H1 (cell line): Measurements from ENCODE around the gene LNX2. TPM values are rescaled to one million over a fixed set of nuclear protein-coding genes. Genes with fewer than 3 reads are reported as not detected.

ENCODE experiments used
- CTCF ChIA-PET: fragments of 300-600 bp; sonication (Branson Sonifier 250); formaldehyde crosslinking; loops from one replicate; lab custom pipeline; 2021; ENCODE audit not compliant: partially characterized antibody; lab: Charles Lee
- POLR2A ChIA-PET: fragments of 300-600 bp; sonication (Branson Sonifier 250); formaldehyde crosslinking; loops from one replicate; lab custom pipeline; 2021; ENCODE audit warnings: inconsistent platforms; ENCODE audit not compliant: partially characterized antibody; lab: Charles Lee
- DNase-seq, 2 experiments: peaks; one replicate each; pipeline versions ENCODE4 v3.0.0 to v3.0.0-alpha.2; 2010 to 2022; ENCODE audit warnings: low spot score in 2 of 2, low read depth in 1 of 2, mixed read lengths in 1 of 2
- FAIRE-seq: peaks from 2 replicates; lab custom pipeline; 2011; peaks lifted over from hg19 to GRCh38; lab: Jason Lieb, UNC
- H2AFZ ChIP-seq: 2 replicates; pipeline ENCODE4 v1.8.1; 2012; ENCODE audit warnings: low read length, inconsistent platforms
- H2AK5ac ChIP-seq: 2 replicates; pipeline ENCODE4 v1.6.1; 2013; ENCODE audit warnings: low read depth, low read length
- H2BK120ac ChIP-seq: replicated peaks from 2 replicates; pipeline ENCODE3; 2013; ENCODE audit warnings: low read depth, low read length, inconsistent platforms
- H2BK12ac ChIP-seq: 2 replicates; pipeline ENCODE4 v1.6.1; 2013; ENCODE audit warnings: low read depth, low read length
- H2BK15ac ChIP-seq: 2 replicates; pipeline ENCODE4 v1.6.1; 2013; ENCODE audit warnings: low read length
- H2BK20ac ChIP-seq: 2 replicates; pipeline ENCODE4 v1.6.1; 2013; ENCODE audit warnings: low read length
- H2BK5ac ChIP-seq: 2 replicates; pipeline ENCODE4 v1.6.1; 2013; ENCODE audit warnings: low read depth, low read length
- H3K14ac ChIP-seq: 2 replicates; pipeline ENCODE4 v1.6.1; 2013; ENCODE audit warnings: inconsistent platforms; ENCODE audit not compliant: insufficient read length
- H3K18ac ChIP-seq: 2 replicates; pipeline ENCODE4 v1.6.1; 2013; ENCODE audit warnings: low read length; ENCODE audit errors: extremely low read depth
- H3K23ac ChIP-seq: 2 replicates; pipeline ENCODE4 v1.6.1; 2013; ENCODE audit warnings: inconsistent platforms; ENCODE audit not compliant: insufficient read length
- H3K23me2 ChIP-seq: 2 replicates; pipeline ENCODE4 v1.6.1; 2013; ENCODE audit warnings: low read depth, low read length
- H3K27ac ChIP-seq: 2 replicates; pipeline ENCODE4 v1.6.1; 2011; ENCODE audit warnings: low read depth, low read length, inconsistent platforms
- H3K27me3 ChIP-seq, 4 experiments: replicated peaks in 1 of 4; 1 replicate in 1 of 4; 2 replicates in 3 of 4; pipeline versions ENCODE4 v1.6.1 to v1.8.1; 2011 to 2013; ENCODE audit warnings: low read length in 3 of 4, mild to moderate bottlenecking in 3 of 4, inconsistent platforms in 2 of 4, mixed read lengths in 2 of 4, moderate library complexity in 1 of 4; ENCODE audit not compliant: control insufficient read depth in 3 of 4, insufficient read depth in 3 of 4; ENCODE audit errors: extremely low read depth in 1 of 4
- H3K36me3 ChIP-seq, 4 experiments: 2 replicates each; pipeline versions ENCODE4 v1.6.1 to v1.8.1; 2011 to 2013; ENCODE audit warnings: mild to moderate bottlenecking in 4 of 4, low read length in 3 of 4, moderate library complexity in 2 of 4, control low read depth in 1 of 4, inconsistent platforms in 1 of 4; ENCODE audit not compliant: insufficient read depth in 4 of 4, control insufficient read depth in 2 of 4
- H3K4ac ChIP-seq: replicated peaks from 2 replicates; pipeline ENCODE3; 2013; ENCODE audit warnings: low read length, low read depth, mixed read lengths, inconsistent platforms; ENCODE audit not compliant: insufficient read length
- H3K4me1 ChIP-seq, 4 experiments: replicated peaks in 1 of 4; 1 replicate in 1 of 4; 2 replicates in 3 of 4; pipeline versions ENCODE4 v1.6.1 to v1.8.1; 2011 to 2013; ENCODE audit warnings: low read length in 3 of 4, inconsistent platforms in 2 of 4, mixed read lengths in 1 of 4; ENCODE audit not compliant: insufficient read depth in 4 of 4, control insufficient read depth in 3 of 4
- H3K4me2 ChIP-seq, 2 experiments: 2 replicates each; pipeline versions ENCODE4 v1.6.1 to v1.8.1; 2011 to 2013; ENCODE audit warnings: low read depth in 2 of 2, low read length in 2 of 2, control low read depth in 1 of 2, inconsistent platforms in 1 of 2, mild to moderate bottlenecking in 1 of 2; ENCODE audit not compliant: insufficient read depth in 1 of 2
- H3K4me3 ChIP-seq, 4 experiments: fragments of 200-600, 300-600 bp in 1 of 4; sonication (generic), shearing (Covaris generic), sonication (Bioruptor Twin) in 1 of 4; 2 replicates each; pipeline versions ENCODE4 v1.5.1 to v1.8.1; 2011 to 2016; ENCODE audit warnings: low read length in 4 of 4, low read depth in 3 of 4, control low read depth in 2 of 4, inconsistent platforms in 2 of 4, mild to moderate bottlenecking in 2 of 4, mixed read lengths in 1 of 4, moderate library complexity in 1 of 4; ENCODE audit not compliant: insufficient read depth in 2 of 4; ENCODE audit errors: extremely low read depth in 1 of 4
- H3K56ac ChIP-seq: replicated peaks from 2 replicates; pipeline ENCODE3; 2013; ENCODE audit warnings: low read depth, mild to moderate bottlenecking, mixed read lengths, low read length, inconsistent platforms; ENCODE audit not compliant: insufficient read length
- H3K79me1 ChIP-seq: 2 replicates; pipeline ENCODE4 v1.6.1; 2013; ENCODE audit warnings: low read depth, low read length, control low read depth
- H3K79me2 ChIP-seq, 2 experiments: 2 replicates each; pipeline versions ENCODE4 v1.6.1 to v1.8.1; 2012 to 2013; ENCODE audit warnings: low read length in 2 of 2, mild to moderate bottlenecking in 2 of 2, inconsistent platforms in 1 of 2; ENCODE audit not compliant: insufficient read depth in 2 of 2, control insufficient read depth in 1 of 2
- H3K9ac ChIP-seq, 4 experiments: replicated peaks in 1 of 4; 1 replicate in 1 of 4; 2 replicates in 3 of 4; pipeline versions ENCODE4 v1.6.1 to v1.8.1; 2011 to 2013; ENCODE audit warnings: low read depth in 3 of 4, low read length in 3 of 4, control low read depth in 2 of 4, mild to moderate bottlenecking in 2 of 4, moderate library complexity in 2 of 4, inconsistent platforms in 1 of 4; ENCODE audit errors: extremely low read depth in 1 of 4
- H3K9me3 ChIP-seq, 2 experiments: 2 replicates each; pipeline versions ENCODE4 v1.6.1 to v1.8.1; 2012 to 2013; ENCODE audit warnings: mild to moderate bottlenecking in 2 of 2, moderate library complexity in 2 of 2, control low read depth in 1 of 2, inconsistent platforms in 1 of 2, low read depth in 1 of 2, low read length in 1 of 2, mixed read lengths in 1 of 2; ENCODE audit not compliant: insufficient read depth in 2 of 2
- H4K20me1 ChIP-seq, 2 experiments: replicated peaks in 1 of 2; 2 replicates each; pipeline versions ENCODE3 to v1.8.1; 2011 to 2013; ENCODE audit warnings: inconsistent platforms in 2 of 2, low read length in 2 of 2, mild to moderate bottlenecking in 1 of 2; ENCODE audit not compliant: insufficient read depth in 2 of 2, control insufficient read depth in 1 of 2
- H4K5ac ChIP-seq: 2 replicates; pipeline ENCODE4 v1.6.1; 2013; ENCODE audit warnings: low read length, low read depth, mixed read lengths, inconsistent platforms; ENCODE audit not compliant: insufficient read length
- H4K8ac ChIP-seq: 2 replicates; pipeline ENCODE4 v1.8.0; 2013; ENCODE audit warnings: mild to moderate bottlenecking, moderate library complexity, low read length, inconsistent platforms; ENCODE audit not compliant: insufficient read depth; ENCODE audit errors: extremely low read depth
- H4K91ac ChIP-seq: replicated peaks from 2 replicates; pipeline ENCODE3; 2013; ENCODE audit warnings: low read length, mixed read lengths, inconsistent platforms; ENCODE audit not compliant: insufficient read length
- EZH2 ChIP-seq: fragments of 200-600 bp; sonication (generic); IDR thresholded peaks from 2 replicates; pipeline ENCODE4 v1.7.1; 2012; ENCODE audit warnings: low read depth, mild to moderate bottlenecking, moderate library complexity, low read length, inconsistent platforms; ENCODE audit not compliant: severe bottlenecking
- KDM1A ChIP-seq: fragments of 200-600, 300-600 bp; sonication (generic); IDR thresholded peaks from 2 replicates; pipeline ENCODE4 v1.7.1; 2016; ENCODE audit warnings: mild to moderate bottlenecking, low read length, borderline replicate concordance
- MAFK ChIP-seq: IDR thresholded peaks from 2 replicates; pipeline ENCODE4 v1.6.1; 2012; ENCODE audit warnings: low read depth, mild to moderate bottlenecking, improper control_type of control experiment, low read length
- SP1 ChIP-seq: IDR thresholded peaks from 2 replicates; pipeline ENCODE4 v1.6.1; 2011; ENCODE audit warnings: low read depth, low read length
- SUZ12 ChIP-seq: fragments of 200-600 bp; sonication (generic); IDR thresholded peaks from 2 replicates; pipeline ENCODE4 v1.6.1; 2012; ENCODE audit warnings: mild to moderate bottlenecking, inconsistent platforms, low read length, moderate library complexity, mixed read lengths
- YY1 ChIP-seq: IDR thresholded peaks from 2 replicates; pipeline ENCODE4 v1.6.1; 2011; ENCODE audit warnings: low read depth, mild to moderate bottlenecking, low read length
- WGBS, 2 experiments: shearing (Covaris generic) in 1 of 2; methylation state at CpG; one replicate each; pipeline versions ENCODE4 v1.1.6 to v1.1.7; 2013 to 2015; ENCODE audit warnings: low lambda C conversion rate in 2 of 2, mixed read lengths in 2 of 2, inconsistent platforms in 1 of 2, low coverage in 1 of 2, missing lambda C conversion rate in 1 of 2; ENCODE audit not compliant: insufficient replicate concordance in 2 of 2, insufficient coverage in 1 of 2, insufficient read length in 1 of 2; ENCODE audit errors: extremely low coverage in 1 of 2, missing lambda C conversion rate in 1 of 2; 5-methylcytosine and 5-hydroxymethylcytosine counted together
- polyA plus RNA-seq, 7 experiments: library from polyadenylated mRNA; depleted of rRNA in 3 of 7; stranded (reverse) in 5 of 7; unstranded in 2 of 7; fragments of >200 nt in 5 of 7; fragments of 200-250 nt in 2 of 7; gene quantifications; 1 replicate in 5 of 7; 2 replicates in 1 of 7; 4 replicates in 1 of 7; pipeline versions ENCODE4 v1.2.1 to v1.2.3, GENCODE V29; 2011 to 2013; ENCODE audit warnings: missing spikeins in 2 of 7, mixed read lengths in 2 of 7
- total RNA-seq: library from RNA; stranded (reverse); fragmentation: NEBNext Ultra II Directional; extraction: Animal tissue kit (Norgen Biotek cat#: 25700); gene quantifications from 2 replicates; pipeline ENCODE4 v1.2.1, GENCODE V29; 2021

Gene LNX2
- total and polyA plus RNA-seq, 2 of the 8 experiments (the other 6 are each of a cell fraction or from before 2014, with no cell fraction given): 6.4 to 13.9 TPM

- CTCF ChIA-PET: interaction anchor here (0.6 to 1.1 kb wide), 2 partner anchors 144 to 322 kb away, joined by 3 to 5 read pairs; no protein-coding TSS in a partner anchor
- no peak for TF ChIP-seq YY1
- no peak for TF ChIP-seq MAFK
- TF ChIP-seq KDM1A: no peak
- no peak for TF ChIP-seq SUZ12
- TF ChIP-seq SP1: no peak
- no peak for TF ChIP-seq EZH2
Observed at GRCh38 chr13:27505792-27506191, 114.5 kb downstream of the LNX2 start.

More at GRCh38 chr13:27505792-27506191, 114.5 kb downstream of the LNX2 start:
- H3K27me3 ChIP-seq: no peaks in the 10 kb centered on the region
- no peak overlapping the region for H2AK5ac ChIP-seq
- H3K27ac ChIP-seq: no peak overlapping the region
- H2BK120ac ChIP-seq: no peak overlapping the region
- H4K20me1 ChIP-seq: no peaks in the 10 kb centered on the region
- H3K4me3 ChIP-seq: no peak overlapping the region
- FAIRE-seq (no peak), DNase-seq (no peak)
- H3K4me2 ChIP-seq: no peak overlapping the region
- H3K4ac ChIP-seq: no peak overlapping the region
- no peak overlapping the region for H4K8ac ChIP-seq
- no peak overlapping the region for H2BK15ac ChIP-seq
- H2AFZ ChIP-seq: no peak overlapping the region
- H3K56ac ChIP-seq: no peak overlapping the region
- H3K18ac ChIP-seq: no peak overlapping the region
- no peak overlapping the region for H2BK12ac ChIP-seq
- no peaks in the 10 kb centered on the region for H3K4me1 ChIP-seq
- H3K23ac ChIP-seq: no peak overlapping the region
- no peaks in the 10 kb centered on the region for H3K79me1 ChIP-seq
- no peak overlapping the region for H3K9ac ChIP-seq
- H2BK20ac ChIP-seq: no peak overlapping the region
- H3K23me2 ChIP-seq: no peaks in the 10 kb centered on the region
- no peaks in the 10 kb centered on the region for H3K36me3 ChIP-seq
- H2BK5ac ChIP-seq: no peak overlapping the region
- no peaks in the 10 kb centered on the region for H3K9me3 ChIP-seq
- H4K5ac ChIP-seq: no peak overlapping the region
- H4K91ac ChIP-seq: no peak overlapping the region
- WGBS, 2 experiments: 98% methylated on average over 3 of the region's 3 CpGs; no CpG with 5 or more reads in 1 of the 2 experiments
- POLR2A ChIA-PET: no interaction called here
- H3K79me2 ChIP-seq: no peaks in the 10 kb centered on the region
- no peak overlapping the region for H3K14ac ChIP-seq
